Neuron (in vitro differentiated cells): ENCODE measurements around the gene RAB8A.
"Not testable (repeated sequence)": the region's sequence is repeated elsewhere in the genome, so short reads cannot be mapped to it uniquely, and the experiment has no call there.

Experiments used
- H2AFZ ChIP-seq: one replicate; pipeline ENCODE4 v1.6.1; 2013; ENCODE audit warnings: low read depth, mild to moderate bottlenecking, inconsistent platforms, low read length, moderate library complexity
- H3K27me3 ChIP-seq: one replicate; pipeline ENCODE4 v1.6.1; 2013; ENCODE audit warnings: low read length; ENCODE audit not compliant: insufficient read depth
- H3K36me3 ChIP-seq: one replicate; pipeline ENCODE4 v1.6.1; 2013; ENCODE audit warnings: low read length; ENCODE audit not compliant: insufficient read depth
- H3K4me1 ChIP-seq: one replicate; pipeline ENCODE4 v1.6.1; 2013; ENCODE audit warnings: low read length; ENCODE audit not compliant: insufficient read depth
- H3K4me3 ChIP-seq: 2 replicates; pipeline ENCODE4 v1.5.1; 2013; ENCODE audit warnings: mild to moderate bottlenecking, low read length, moderate library complexity
- H3K9me3 ChIP-seq: one replicate; pipeline ENCODE4 v1.6.1; 2013; ENCODE audit warnings: low read length

The RAB8A gene

GRCh38 chr19:16088351-16089009 is 23.2 kb upstream of the RAB8A start:
- H3K27me3 ChIP-seq = no peaks in the 10 kb centered on the region
- H3K9me3 ChIP-seq = no peaks in the 10 kb centered on the region
- H3K36me3 ChIP-seq = peaks cover 84% of the 10 kb centered on the region
- H3K4me1 ChIP-seq = no peaks in the 10 kb centered on the region
- no peak overlapping the region for H2AFZ ChIP-seq
- no peak overlapping the region for H3K4me3 ChIP-seq

GRCh38 chr19:16089010-16089846 is 22.5 kb upstream of the RAB8A start:
- peaks cover 83% of the 10 kb centered on the region for H3K36me3 ChIP-seq
- no peak overlapping the region for H2AFZ ChIP-seq
- H3K4me3 ChIP-seq = no peak overlapping the region
- no peaks in the 10 kb centered on the region for H3K9me3 ChIP-seq
- H3K4me1 ChIP-seq = no peaks in the 10 kb centered on the region
- H3K27me3 ChIP-seq = no peaks in the 10 kb centered on the region

DNA sequence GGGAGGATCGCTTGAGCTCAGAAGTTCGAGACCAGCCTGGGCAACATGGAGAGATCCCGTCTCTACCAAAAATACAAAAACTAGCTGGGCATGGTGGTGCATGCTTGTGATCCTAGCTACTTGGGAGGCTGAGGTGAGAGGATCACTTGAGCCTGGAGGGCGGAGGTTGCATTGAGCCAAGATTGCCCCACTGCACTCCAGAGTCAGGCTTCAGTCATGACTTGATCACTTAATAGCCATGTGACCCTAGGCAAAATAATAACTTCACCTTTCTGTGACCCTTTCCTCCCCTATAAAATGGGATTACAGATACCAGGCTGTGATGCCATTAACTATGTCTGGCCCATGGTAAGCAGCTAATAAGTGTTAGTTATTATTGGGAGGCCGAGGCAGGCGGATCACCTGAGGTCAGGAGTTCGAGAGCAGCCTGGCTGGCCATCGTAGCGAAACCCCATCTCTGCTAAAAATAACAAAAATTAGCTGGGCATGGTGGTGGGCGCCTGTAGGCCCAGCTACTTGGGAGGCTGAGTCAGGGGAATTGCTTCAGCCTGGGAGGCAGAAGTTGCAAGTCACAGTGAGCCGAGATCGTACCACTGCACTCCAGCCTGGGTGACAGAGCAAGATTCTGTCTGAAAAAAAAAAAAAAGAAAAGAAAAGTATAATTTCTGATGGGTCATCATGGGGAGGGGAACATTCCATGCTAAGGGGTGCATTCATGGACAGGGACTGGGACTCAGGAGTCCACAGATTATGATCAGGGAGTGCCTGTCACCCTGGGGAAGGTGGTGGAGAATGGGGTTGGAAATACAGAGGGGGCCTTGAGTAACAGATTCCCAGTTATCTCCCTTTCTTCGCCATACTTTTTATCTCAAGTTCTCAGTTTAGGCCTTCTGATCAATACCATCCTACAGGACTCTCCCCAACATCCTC is 19.9 kb upstream of the RAB8A start:
- Histone ChIP-seq H3K4me3 (no peak overlapping the region), H3K4me1 (no peaks in the 10 kb centered on the region), H3K27me3 (no peaks in the 10 kb centered on the region), H2AFZ (no peak overlapping the region), H3K36me3 (peaks cover 82% of the 10 kb centered on the region), H3K9me3 (no peaks in the 10 kb centered on the region)

- Histone ChIP-seq H3K27me3 (no peaks in the 10 kb centered on the region), H3K36me3 (peaks cover 85% of the 10 kb centered on the region), H3K4me1 (no peaks in the 10 kb centered on the region), H3K9me3 (no peaks in the 10 kb centered on the region), H2AFZ (no peak overlapping the region), H3K4me3 (no peak overlapping the region)
Measured at GRCh38 chr19:16094360-16095070, 17.2 kb upstream of the RAB8A start.

DNA sequence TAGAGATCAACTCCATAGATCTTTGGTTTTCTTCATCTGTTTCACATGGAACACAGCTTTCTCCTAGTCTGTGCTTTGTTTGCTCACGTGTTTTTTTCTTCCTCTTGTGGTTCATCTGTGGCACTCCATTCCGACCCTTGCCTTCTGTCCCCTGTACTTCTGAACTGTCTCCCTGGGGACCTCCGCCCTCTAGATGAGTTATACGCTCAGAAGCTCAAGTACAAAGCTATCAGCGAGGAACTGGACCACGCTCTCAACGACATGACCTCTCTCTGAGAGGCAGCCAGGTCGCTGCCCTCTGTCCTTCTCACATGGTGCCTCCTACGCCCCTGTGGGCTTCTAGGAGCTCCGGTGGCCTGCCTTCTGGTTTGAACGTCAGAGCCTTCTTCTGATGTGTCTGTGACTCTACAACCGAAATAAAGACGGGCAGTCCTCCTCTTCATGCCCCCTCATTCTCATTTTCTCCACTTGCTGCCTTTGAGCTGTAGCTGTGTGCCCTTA is 16.6 kb upstream of the RAB8A start:
- Histone ChIP-seq H3K4me1 (no peaks in the 10 kb centered on the region), H3K9me3 (no peaks in the 10 kb centered on the region), H2AFZ (no peak overlapping the region), H3K36me3 (peaks cover 86% of the 10 kb centered on the region), H3K4me3 (no peak overlapping the region), H3K27me3 (no peaks in the 10 kb centered on the region)

- no peak overlapping the region for H3K4me3 ChIP-seq
- H3K27me3 ChIP-seq = no peaks in the 10 kb centered on the region
- H3K4me1 ChIP-seq = no peaks in the 10 kb centered on the region
- H3K36me3 ChIP-seq = peaks cover 86% of the 10 kb centered on the region
- H2AFZ ChIP-seq = no peak overlapping the region
- H3K9me3 ChIP-seq = no peaks in the 10 kb centered on the region
Measured at GRCh38 chr19:16096280-16096855, 15.3 kb upstream of the RAB8A start.

GRCh38 chr19:16098416-16098768 is 13.3 kb upstream of the RAB8A start:
- Histone ChIP-seq H3K36me3 (peaks cover 81% of the 10 kb centered on the region), H2AFZ (no peak overlapping the region), H3K4me1 (no peaks in the 10 kb centered on the region), H3K27me3 (no peaks in the 10 kb centered on the region), H3K9me3 (no peaks in the 10 kb centered on the region), H3K4me3 (no peak overlapping the region)

- Histone ChIP-seq H2AFZ (no peak overlapping the region), H3K9me3 (no peaks in the 10 kb centered on the region), H3K36me3 (peaks cover 80% of the 10 kb centered on the region), H3K4me3 (no peak overlapping the region), H3K4me1 (no peaks in the 10 kb centered on the region), H3K27me3 (no peaks in the 10 kb centered on the region)
Measured at GRCh38 chr19:16098821-16099220, 12.9 kb upstream of the RAB8A start.

DNA sequence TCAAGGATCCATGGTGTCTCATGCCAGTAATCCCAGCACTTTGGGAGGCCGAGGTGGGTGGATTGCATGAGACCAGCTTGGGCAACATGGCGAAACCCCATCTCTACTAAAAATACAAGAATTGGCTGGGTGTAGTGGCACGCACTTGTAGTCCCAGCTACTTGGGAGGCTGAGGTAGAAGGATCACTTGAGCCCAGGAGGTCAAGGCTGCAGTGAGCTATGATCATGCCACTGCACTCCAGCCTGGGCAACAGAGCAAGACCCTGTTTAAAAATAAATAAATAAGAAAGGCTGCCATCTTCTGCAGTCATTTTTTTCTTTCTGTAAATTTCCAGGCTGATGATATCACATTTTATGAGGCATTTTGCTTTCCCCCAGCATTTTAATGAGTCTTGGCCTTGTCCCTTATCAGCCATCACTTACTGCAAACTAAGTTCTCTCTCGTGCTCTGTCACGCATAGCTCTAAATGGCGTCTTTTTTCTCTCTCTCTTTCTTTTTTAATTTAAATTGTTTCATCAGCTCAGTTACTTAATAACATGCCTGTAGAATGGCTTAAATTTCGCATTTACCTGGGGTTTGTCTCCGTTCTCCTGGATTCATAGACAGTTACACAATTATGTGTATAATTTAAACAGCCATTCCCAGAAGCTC is 12.2 kb upstream of the RAB8A start:
- peaks cover 76% of the 10 kb centered on the region for H3K36me3 ChIP-seq
- not testable (repeated sequence) for H3K9me3 ChIP-seq, H3K27me3 ChIP-seq, H2AFZ ChIP-seq, H3K4me1 ChIP-seq, H3K4me3 ChIP-seq

- Histone ChIP-seq H2AFZ (no peak overlapping the region), H3K36me3 (peaks cover 66% of the 10 kb centered on the region), H3K4me3 (no peak overlapping the region), H3K27me3 (no peaks in the 10 kb centered on the region), H3K4me1 (no peaks in the 10 kb centered on the region), H3K9me3 (no peaks in the 10 kb centered on the region)
Measured at GRCh38 chr19:16100524-16100923, 11.2 kb upstream of the RAB8A start.

- no peaks in the 10 kb centered on the region for H3K27me3 ChIP-seq
- H2AFZ ChIP-seq = no peak overlapping the region
- no peaks in the 10 kb centered on the region for H3K4me1 ChIP-seq
- H3K9me3 ChIP-seq = no peaks in the 10 kb centered on the region
- H3K36me3 ChIP-seq = peaks cover 31% of the 10 kb centered on the region
- no peak overlapping the region for H3K4me3 ChIP-seq
Measured at GRCh38 chr19:16104722-16105121, 7.0 kb upstream of the RAB8A start.

DNA sequence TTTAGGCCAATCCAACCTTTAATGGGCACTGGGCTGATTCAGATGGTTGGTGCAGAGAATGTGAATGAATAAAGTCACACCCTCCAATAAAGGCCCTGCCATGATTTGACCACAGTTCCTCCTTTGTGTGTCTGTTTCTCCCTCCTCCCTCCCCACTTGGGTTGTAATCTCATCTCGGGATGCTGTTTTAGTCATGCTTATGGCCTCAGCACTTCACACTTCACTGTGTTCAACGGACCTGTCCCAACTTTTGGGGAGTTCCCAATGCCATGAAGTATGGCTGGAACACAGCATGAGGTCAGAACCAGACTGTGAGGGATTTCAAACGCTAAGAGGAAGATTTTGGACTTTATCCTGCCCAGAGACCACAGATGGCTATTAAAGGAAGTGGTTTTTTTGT is 5.6 kb upstream of the RAB8A start:
- Histone ChIP-seq H3K9me3 (no peaks in the 10 kb centered on the region), H3K36me3 (peaks cover 20% of the 10 kb centered on the region), H2AFZ (no peak overlapping the region), H3K27me3 (no peaks in the 10 kb centered on the region), H3K4me1 (no peaks in the 10 kb centered on the region), H3K4me3 (no peak overlapping the region)
